Endothelial cell (in vitro differentiated cells): ENCODE results near the gene SLC25A23. TPM values are rescaled to one million over a fixed set of nuclear protein-coding genes. Genes with fewer than 3 reads are reported as not detected.
"Not testable (repeated sequence)": the region's sequence is repeated elsewhere in the genome, so short reads cannot be mapped to it uniquely, and the experiment has no call there.

Experiments
- DNase-seq: peaks from one replicate; pipeline ENCODE4 v3.0.0; 2021; ENCODE audit warnings: low spot score
- H3K27ac Mint-ChIP-seq: one replicate; pipeline ENCODE4 v1.8.0; 2021; ENCODE audit warnings: mixed read lengths, inconsistent platforms; ENCODE audit not compliant: unreplicated experiment
- H3K27me3 Mint-ChIP-seq: one replicate; pipeline ENCODE4 v1.8.0; 2021; ENCODE audit warnings: mild to moderate bottlenecking, moderate library complexity, mixed read lengths, inconsistent platforms; ENCODE audit not compliant: unreplicated experiment
- H3K36me3 Mint-ChIP-seq: one replicate; pipeline ENCODE4 v1.8.0; 2021; ENCODE audit warnings: mild to moderate bottlenecking, low read depth, mixed read lengths, inconsistent platforms; ENCODE audit not compliant: unreplicated experiment
- H3K4me1 Mint-ChIP-seq: one replicate; pipeline ENCODE4 v1.8.0; 2021; ENCODE audit warnings: mild to moderate bottlenecking, mixed read lengths, inconsistent platforms; ENCODE audit not compliant: unreplicated experiment
- H3K4me3 Mint-ChIP-seq: one replicate; pipeline ENCODE4 v1.8.0; 2021; ENCODE audit warnings: mild to moderate bottlenecking, mixed read lengths, inconsistent platforms; ENCODE audit not compliant: unreplicated experiment
- H3K9me3 Mint-ChIP-seq: one replicate; pipeline ENCODE4 v1.8.0; 2021; ENCODE audit warnings: mixed read lengths, inconsistent platforms; ENCODE audit not compliant: unreplicated experiment
- CTCF ChIP-seq: fragments of 200-600 bp; sonication (generic); IDR thresholded peaks from one replicate; pipeline ENCODE4 v1.5.0; 2021; ENCODE audit warnings: antibody characterized with exemption; ENCODE audit not compliant: unreplicated experiment
- total RNA-seq: library from RNA; stranded (reverse); fragmentation: NEBNext Ultra II Directional; extraction: Animal tissue kit (Norgen Biotek cat#: 25700); gene quantifications from one replicate; pipeline ENCODE4 v1.2.1, GENCODE V29; 2021; ENCODE audit not compliant: unreplicated experiment

SLC25A23 gene
- total RNA-seq, 1 donor from 2014 or later: 20.7 TPM

- H3K36me3 Mint-ChIP-seq: peaks cover 7% of the 10 kb centered on the region
- H3K27ac Mint-ChIP-seq: no peak overlapping the region
- no peak for DNase-seq
- H3K4me3 Mint-ChIP-seq: no peak overlapping the region
- no peak for TF ChIP-seq CTCF
- no peaks in the 10 kb centered on the region for H3K4me1 Mint-ChIP-seq
- peaks cover 1% of the 10 kb centered on the region for H3K27me3 Mint-ChIP-seq
- H3K9me3 Mint-ChIP-seq: no peaks in the 10 kb centered on the region
Measured at GRCh38 chr19:6412061-6412446, 47.5 kb downstream of the SLC25A23 start.

- H3K36me3 Mint-ChIP-seq: peaks cover under 1% of the 10 kb centered on the region
- H3K27ac Mint-ChIP-seq: no peak overlapping the region
- H3K4me3 Mint-ChIP-seq: no peak overlapping the region
- H3K4me1 Mint-ChIP-seq: no peaks in the 10 kb centered on the region
- peaks cover 1% of the 10 kb centered on the region for H3K27me3 Mint-ChIP-seq
- TF ChIP-seq CTCF: no peak
- DNase-seq: no peak
- H3K9me3 Mint-ChIP-seq: no peaks in the 10 kb centered on the region
Measured at GRCh38 chr19:6409346-6409745, 50.2 kb downstream of the SLC25A23 start.

- Mint-ChIP-seq H3K4me1 (no peaks in the 10 kb centered on the region), H3K27ac (no peak overlapping the region), H3K27me3 (peaks cover 4% of the 10 kb centered on the region), H3K4me3 (no peak overlapping the region), H3K36me3 (no peaks in the 10 kb centered on the region), H3K9me3 (no peaks in the 10 kb centered on the region)
- TF ChIP-seq CTCF: no peak
- DNase-seq: no peak
Measured at GRCh38 chr19:6406401-6406800, 53.2 kb downstream of the SLC25A23 start.

- H3K9me3 Mint-ChIP-seq: no peaks in the 10 kb centered on the region
- no peak for TF ChIP-seq CTCF
- DNase-seq: no peak
- H3K4me3 Mint-ChIP-seq: no peak overlapping the region
- peaks cover 4% of the 10 kb centered on the region for H3K27me3 Mint-ChIP-seq
- no peaks in the 10 kb centered on the region for H3K36me3 Mint-ChIP-seq
- no peaks in the 10 kb centered on the region for H3K4me1 Mint-ChIP-seq
- H3K27ac Mint-ChIP-seq: no peak overlapping the region
Measured at GRCh38 chr19:6402837-6403608, 56.6 kb downstream of the SLC25A23 start.

- DNase-seq: no peak
- Mint-ChIP-seq H3K4me1 (no peaks in the 10 kb centered on the region), H3K36me3 (no peaks in the 10 kb centered on the region), H3K4me3 (no peak overlapping the region), H3K9me3 (no peaks in the 10 kb centered on the region), H3K27me3 (peaks cover 4% of the 10 kb centered on the region), H3K27ac (no peak overlapping the region)
- TF ChIP-seq CTCF: no peak
Measured at GRCh38 chr19:6402058-6402457, 57.5 kb downstream of the SLC25A23 start.

GRCh38 chr19:6400062-6400944, 59.3 kb downstream of the SLC25A23 start:
- not testable (repeated sequence) for H3K4me1 Mint-ChIP-seq, H3K36me3 Mint-ChIP-seq, H3K4me3 Mint-ChIP-seq

More at GRCh38 chr19:6400062-6400944, 59.3 kb downstream of the SLC25A23 start:
- not testable (repeated sequence) for DNase-seq, H3K27ac Mint-ChIP-seq, H3K27me3 Mint-ChIP-seq, H3K9me3 Mint-ChIP-seq
